HepG2 (cell line): Measurements from ENCODE around the gene SYNGR2. TPM values are rescaled to one million over a fixed set of nuclear protein-coding genes. Genes with fewer than 3 reads are reported as not detected.

Experiments
- ARID4A ChIP-seq: sonication (generic); formaldehyde crosslinking; IDR thresholded peaks from 2 replicates; pipeline ENCODE4 v1.5.0; 2020; ENCODE audit warnings: mild to moderate bottlenecking, missing genetic modification reagents, borderline replicate concordance
- ATF4 ChIP-seq, 2 experiments: fragments of 450-650 bp in 1 of 2; sonication (generic) in 1 of 2; formaldehyde crosslinking; IDR thresholded peaks; 2 replicates each; pipeline versions ENCODE4 v1.5.0 to v1.8.0; 2020 to 2022; ENCODE audit warnings: mild to moderate bottlenecking in 1 of 2, missing genetic modification reagents in 1 of 2
- GABPA ChIP-seq, 2 experiments: IDR thresholded peaks; 2 replicates each; pipeline ENCODE4 v1.6.1; 2011 to 2016; ENCODE audit warnings: low read depth in 2 of 2, low read length in 1 of 2, missing biosample characterization in 1 of 2, missing genetic modification characterization in 1 of 2
- JUND ChIP-seq: sonication (generic); formaldehyde crosslinking; IDR thresholded peaks from 2 replicates; pipeline ENCODE4 v1.8.0; 2022; ENCODE audit warnings: mild to moderate bottlenecking, missing genetic modification reagents
- KAT7 ChIP-seq: IDR thresholded peaks from 2 replicates; pipeline ENCODE4 v1.6.1; 2018; ENCODE audit warnings: borderline replicate concordance, missing compliant biosample characterization
- MLXIP ChIP-seq: sonication (generic); formaldehyde crosslinking; IDR thresholded peaks from 2 replicates; pipeline ENCODE4 v1.9.0; 2021; ENCODE audit warnings: missing genetic modification reagents, borderline replicate concordance
- NCOA5 ChIP-seq: sonication (generic); formaldehyde crosslinking; IDR thresholded peaks from 2 replicates; pipeline ENCODE4 v1.4.0; 2020; ENCODE audit warnings: missing genetic modification reagents
- NFRKB ChIP-seq: fragments of 450-650 bp; IDR thresholded peaks from 2 replicates; pipeline ENCODE4 v1.6.1; 2017
- ZNF121 ChIP-seq: sonication (generic); formaldehyde crosslinking; IDR thresholded peaks from 2 replicates; pipeline ENCODE4 v1.5.0; 2020; ENCODE audit warnings: mild to moderate bottlenecking, missing genetic modification reagents
- ZNF280D ChIP-seq: sonication (generic); formaldehyde crosslinking; IDR thresholded peaks from 2 replicates; pipeline ENCODE4 v1.5.1; 2020; ENCODE audit warnings: mild to moderate bottlenecking, missing genetic modification reagents
- ZNF460 ChIP-seq: sonication (generic); formaldehyde crosslinking; IDR thresholded peaks from 2 replicates; pipeline ENCODE4 v1.5.1; 2020; ENCODE audit warnings: missing genetic modification reagents, mild to moderate bottlenecking, borderline replicate concordance
- ZNF7 ChIP-seq: IDR thresholded peaks from 2 replicates; pipeline ENCODE4 v1.6.1; 2016; ENCODE audit warnings: missing biosample characterization, missing genetic modification reagents
- ZNF746 ChIP-seq: sonication (generic); formaldehyde crosslinking; IDR thresholded peaks from 2 replicates; pipeline ENCODE4 v1.8.0; 2022; ENCODE audit warnings: mild to moderate bottlenecking, missing genetic modification reagents
- polyA plus RNA-seq, 8 experiments: library from polyadenylated mRNA; depleted of rRNA in 3 of 8; stranded (reverse) in 7 of 8; unstranded in 1 of 8; fragments of >200 nt; fragmentation: Illumina TruSeq in 4 of 8; extraction: Trizol in 4 of 8; gene quantifications; 2 replicates each; pipeline versions ENCODE4 v1.2.1 to v1.2.3, GENCODE V29; 2011 to 2016; ENCODE audit warnings: low read depth in 4 of 8, missing spikeins in 1 of 8, mixed read lengths in 1 of 8; ENCODE audit not compliant: insufficient read depth in 1 of 8
- total RNA-seq, 5 experiments: library from RNA; depleted of rRNA; stranded (reverse); fragments of >200 nt; fragmentation: Illumina TruSeq; extraction: Trizol; gene quantifications; 2 replicates each; pipeline ENCODE4 v1.2.3, GENCODE V29; 2016; ENCODE audit warnings: low read depth in 1 of 5
- TF ChIP-seq, protein P1 (sequence below): sonication (generic); formaldehyde crosslinking; IDR thresholded peaks from 2 replicates; pipeline ENCODE4 v1.5.0; 2020; ENCODE audit warnings: missing genetic modification reagents

Gene SYNGR2
- total and polyA plus RNA-seq, 2 of the 13 experiments (the other 11 are each of a cell fraction or from before 2014, with no cell fraction given): 46.7 to 170 TPM

DNA sequence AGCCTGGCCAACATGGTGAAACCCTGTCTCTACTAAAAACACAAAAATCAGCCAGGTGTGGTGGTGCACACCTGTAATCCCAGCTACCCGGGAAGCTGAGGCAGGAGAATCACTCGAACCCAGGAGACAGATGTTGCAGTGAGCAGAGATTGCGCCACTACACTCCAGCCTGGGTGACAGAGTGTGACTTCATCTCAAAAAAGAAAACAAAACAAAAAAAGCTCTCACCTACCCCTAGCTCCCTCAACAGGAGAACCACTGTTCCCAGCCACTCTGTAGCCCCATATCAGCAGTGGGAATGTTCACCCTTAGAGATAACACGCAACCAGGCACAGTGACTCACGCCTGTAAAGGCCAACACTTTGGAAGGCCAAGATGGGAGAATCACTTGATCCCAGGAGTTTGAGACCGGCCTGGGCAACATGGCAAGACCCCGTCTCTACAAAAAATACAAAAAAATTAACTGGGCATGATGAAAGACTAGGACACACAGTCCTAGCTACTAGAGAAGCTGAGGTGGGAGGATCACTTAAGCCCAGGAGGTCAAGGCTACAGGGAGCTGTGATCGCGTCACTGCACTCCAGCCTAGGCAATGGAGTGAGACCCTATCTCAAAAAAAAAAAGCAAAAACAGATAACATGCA, 32.4 kb upstream of the SYNGR2 start (continued):
- TF ChIP-seq ZNF460 (peak; percentile 91), JUND (CRISPR knock-in tag) (no peak), ZNF121 (peak; percentile 92), MLXIP (CRISPR knock-in tag) (no peak), KAT7 (0 out of 2 replicates have a peak, but pooled peaks have one; percentile 15), NCOA5 (CRISPR knock-in tag) (no peak), ARID4A (no peak), ZNF7 (CRISPR knock-in tag) (no peak), ATF4 (CRISPR knock-in tag; IDR thresholded peaks at IDR 0.05) (peak in 1 of 2 experiments; percentile 68; a peak in 1 of 4 replicates), GABPA (IDR thresholded peaks at IDR 0.05; ENCODE audit: low read depth, low read length) (no peak), GABPA (CRISPR knock-in tag; IDR thresholded peaks at IDR 0.05; ENCODE audit: low read depth) (no peak), ZNF280D (CRISPR knock-in tag) (no peak), NFRKB (no peak), ZNF746 (CRISPR knock-in tag) (no peak)
- TF ChIP-seq, protein P1, sequence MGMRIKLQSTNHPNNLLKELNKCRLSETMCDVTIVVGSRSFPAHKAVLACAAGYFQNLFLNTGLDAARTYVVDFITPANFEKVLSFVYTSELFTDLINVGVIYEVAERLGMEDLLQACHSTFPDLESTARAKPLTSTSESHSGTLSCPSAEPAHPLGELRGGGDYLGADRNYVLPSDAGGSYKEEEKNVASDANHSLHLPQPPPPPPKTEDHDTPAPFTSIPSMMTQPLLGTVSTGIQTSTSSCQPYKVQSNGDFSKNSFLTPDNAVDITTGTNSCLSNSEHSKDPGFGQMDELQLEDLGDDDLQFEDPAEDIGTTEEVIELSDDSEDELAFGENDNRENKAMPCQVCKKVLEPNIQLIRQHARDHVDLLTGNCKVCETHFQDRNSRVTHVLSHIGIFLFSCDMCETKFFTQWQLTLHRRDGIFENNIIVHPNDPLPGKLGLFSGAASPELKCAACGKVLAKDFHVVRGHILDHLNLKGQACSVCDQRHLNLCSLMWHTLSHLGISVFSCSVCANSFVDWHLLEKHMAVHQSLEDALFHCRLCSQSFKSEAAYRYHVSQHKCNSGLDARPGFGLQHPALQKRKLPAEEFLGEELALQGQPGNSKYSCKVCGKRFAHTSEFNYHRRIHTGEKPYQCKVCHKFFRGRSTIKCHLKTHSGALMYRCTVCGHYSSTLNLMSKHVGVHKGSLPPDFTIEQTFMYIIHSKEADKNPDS (CRISPR knock-in tag): no peak
